Stomach smooth muscle (tissue), 2 donors: ENCODE data around the gene BTN1A1.

Experiments
- H3K27ac ChIP-seq: one replicate; pipeline ENCODE4 v1.7.0; 2013; ENCODE audit warnings: mild to moderate bottlenecking, low read length, inconsistent platforms
- H3K27me3 ChIP-seq, 2 donors: one replicate each; pipeline ENCODE4 v1.7.0; 2013; ENCODE audit warnings: low read length in 2 of 2; ENCODE audit not compliant: insufficient read depth in 2 of 2, control insufficient read depth in 1 of 2
- H3K36me3 ChIP-seq, 2 donors: one replicate each; pipeline ENCODE4 v1.7.0; 2013; ENCODE audit warnings: low read length in 2 of 2; ENCODE audit not compliant: control insufficient read depth in 2 of 2, insufficient read depth in 2 of 2
- H3K4me1 ChIP-seq: one replicate; pipeline ENCODE4 v1.7.0; 2013; ENCODE audit warnings: low read length; ENCODE audit not compliant: control insufficient read depth, insufficient read depth
- H3K4me3 ChIP-seq, 2 donors: one replicate each; pipeline ENCODE4 v1.7.0; 2013; ENCODE audit warnings: low read length in 2 of 2
- H3K9ac ChIP-seq, 2 donors: one replicate each; pipeline ENCODE4 v1.7.0; 2013; ENCODE audit warnings: low read length in 2 of 2, mild to moderate bottlenecking in 1 of 2
- H3K9me3 ChIP-seq, 2 donors: one replicate each; pipeline ENCODE4 v1.7.0; 2013; ENCODE audit warnings: low read length in 2 of 2; ENCODE audit not compliant: control insufficient read depth in 2 of 2
- donor health status: healthy.
- donor health status: Pancreatic carcinoma.

The BTN1A1 gene

DNA sequence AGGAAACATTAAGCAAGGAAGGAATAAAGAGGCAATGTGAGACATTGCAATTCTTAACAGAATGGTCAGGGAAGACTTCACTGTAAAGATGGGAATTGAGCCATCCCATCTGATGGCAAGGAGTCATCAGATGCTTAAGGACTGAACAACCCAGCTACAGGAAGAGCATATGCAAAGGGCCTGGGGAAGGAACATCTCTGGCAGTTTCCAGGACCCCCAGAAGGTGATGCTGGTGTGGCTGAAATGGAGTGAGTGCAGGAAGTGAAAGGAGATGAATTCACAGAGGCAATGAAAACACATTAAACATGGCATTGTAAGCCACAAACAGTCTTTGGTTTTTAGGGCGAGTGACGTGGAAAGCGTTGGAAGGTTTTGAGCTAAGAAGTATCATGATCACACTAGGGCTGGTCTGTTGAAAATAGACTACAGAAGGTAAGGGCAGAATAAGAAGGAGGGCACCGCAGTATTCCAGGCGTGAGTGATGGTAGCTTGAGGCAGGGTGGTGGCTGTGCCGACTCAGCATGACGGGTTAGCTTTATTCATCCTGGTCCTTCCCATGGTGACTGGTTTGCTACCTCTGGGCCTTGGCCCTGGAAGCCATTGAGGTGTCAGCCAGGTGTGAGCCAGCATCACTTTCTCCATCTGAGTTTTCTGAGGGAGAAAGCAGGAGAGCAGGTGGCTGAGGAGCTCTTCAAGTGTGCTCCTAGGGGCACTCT is 35.5 kb upstream of the BTN1A1 start:
- Histone ChIP-seq H3K27ac (no peak overlapping the region), H3K4me1 (peaks cover 19% of the 10 kb centered on the region), H3K36me3 (peaks cover 59 to 66% of the 10 kb centered on the region in 2 donors), H3K4me3 (no peak overlapping the region), H3K9ac (no peak overlapping the region), H3K9me3 (no peaks in the 10 kb centered on the region), H3K27me3 (no peaks in the 10 kb centered on the region)

GRCh38 chr6:26465776-26466175 is 34.3 kb upstream of the BTN1A1 start:
- Histone ChIP-seq H3K9ac (no peak overlapping the region), H3K9me3 (no peaks in the 10 kb centered on the region), H3K27ac (no peak overlapping the region), H3K4me1 (peaks cover 10% of the 10 kb centered on the region), H3K36me3 (peaks cover 57 to 65% of the 10 kb centered on the region in 2 donors), H3K27me3 (no peaks in the 10 kb centered on the region), H3K4me3 (no peak overlapping the region)

DNA sequence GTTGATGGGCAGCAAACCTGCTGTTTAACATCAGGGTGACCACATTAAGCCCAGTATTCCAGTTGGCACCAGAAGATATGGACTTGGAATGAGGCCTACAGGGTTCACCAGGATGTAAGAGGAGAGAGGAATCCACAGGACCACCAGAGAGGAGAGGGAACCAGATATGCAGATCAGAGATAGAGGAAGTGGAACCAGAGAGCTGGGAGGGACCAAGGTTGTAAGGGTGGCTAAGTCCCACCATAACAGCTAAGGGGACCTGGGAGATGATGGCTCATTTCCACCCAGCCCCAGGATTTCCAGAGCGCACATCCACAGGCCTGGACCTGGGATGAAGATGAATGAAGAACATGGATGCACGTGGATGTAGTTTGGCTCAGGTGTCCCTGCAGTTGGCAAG is 31.3 kb upstream of the BTN1A1 start:
- Histone ChIP-seq H3K9ac (no peak overlapping the region), H3K36me3 (peaks cover 43 to 47% of the 10 kb centered on the region in 2 donors), H3K4me3 (no peak overlapping the region), H3K4me1 (no peaks in the 10 kb centered on the region), H3K27ac (no peak overlapping the region), H3K27me3 (no peaks in the 10 kb centered on the region), H3K9me3 (no peaks in the 10 kb centered on the region)

GRCh38 chr6:26470643-26471042 is 29.5 kb upstream of the BTN1A1 start:
- no peak overlapping the region for H3K27ac ChIP-seq
- no peaks in the 10 kb centered on the region for H3K27me3 ChIP-seq
- no peak overlapping the region for H3K4me3 ChIP-seq
- H3K36me3 ChIP-seq: peaks cover 25 to 31% of the 10 kb centered on the region in 2 donors
- no peaks in the 10 kb centered on the region for H3K9me3 ChIP-seq
- H3K4me1 ChIP-seq: peaks cover 10% of the 10 kb centered on the region
- no peak overlapping the region for H3K9ac ChIP-seq

DNA sequence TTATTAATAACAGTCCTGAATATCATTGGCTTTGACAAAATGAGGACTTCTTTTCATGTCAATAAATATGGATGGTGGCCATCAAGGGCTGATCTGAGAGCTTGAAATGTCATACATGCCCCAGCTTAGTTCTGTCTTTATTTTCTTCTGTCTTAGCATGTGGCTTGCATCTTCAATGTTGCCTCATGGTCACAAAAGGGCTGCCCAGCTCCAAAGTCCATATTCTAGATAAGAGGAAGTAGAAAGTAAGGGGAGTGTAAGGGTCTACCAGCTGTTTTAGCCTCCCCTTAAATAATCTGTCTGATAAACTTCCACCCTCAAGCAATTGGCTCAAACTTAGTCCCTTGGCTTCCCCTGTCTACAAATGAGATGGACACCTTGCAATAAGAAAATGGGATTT is 28.1 kb upstream of the BTN1A1 start:
- no peak overlapping the region for H3K9ac ChIP-seq
- H3K27ac ChIP-seq: no peak overlapping the region
- peaks cover 14 to 17% of the 10 kb centered on the region in 2 donors for H3K36me3 ChIP-seq
- no peaks in the 10 kb centered on the region for H3K9me3 ChIP-seq
- no peaks in the 10 kb centered on the region for H3K27me3 ChIP-seq
- H3K4me3 ChIP-seq: no peak overlapping the region
- peaks cover 10% of the 10 kb centered on the region for H3K4me1 ChIP-seq

DNA sequence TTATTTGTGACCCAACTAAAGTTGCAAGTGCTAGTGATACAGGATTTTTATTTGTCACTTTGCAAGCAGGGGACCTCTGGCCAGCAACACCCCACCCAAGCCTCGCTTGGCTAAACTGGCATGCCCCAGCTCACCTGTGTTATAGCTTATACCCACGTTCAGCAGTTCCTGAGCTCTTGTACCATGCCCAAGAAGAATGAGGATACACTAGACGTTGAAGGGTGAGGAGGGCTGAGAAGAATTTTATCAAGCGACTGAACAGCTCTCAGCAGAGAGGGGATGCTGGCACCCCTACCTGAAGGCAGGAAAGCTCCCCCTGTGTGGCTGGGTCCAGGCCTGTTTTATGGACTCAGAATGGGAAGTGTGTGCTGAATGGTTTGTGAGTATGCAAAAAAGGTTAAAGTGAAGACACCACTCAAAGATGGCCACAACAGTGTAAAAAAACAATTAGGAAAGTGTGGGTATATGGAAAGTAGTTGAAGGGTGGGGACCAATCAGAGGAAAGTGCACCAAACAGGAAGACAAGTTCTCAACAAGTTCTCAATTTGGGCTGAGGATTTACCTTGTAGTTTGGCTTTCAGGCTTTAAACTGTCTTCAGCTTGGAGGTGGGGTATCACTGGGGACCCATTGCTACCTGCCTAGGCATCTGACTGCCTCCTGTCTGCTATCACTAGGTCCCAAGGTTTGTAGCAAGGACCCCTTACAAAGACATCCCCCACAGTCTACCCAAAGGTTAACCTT is 27.4 kb upstream of the BTN1A1 start:
- Histone ChIP-seq H3K27me3 (no peaks in the 10 kb centered on the region), H3K4me1 (peaks cover 10% of the 10 kb centered on the region), H3K9me3 (no peaks in the 10 kb centered on the region), H3K4me3 (no peak overlapping the region), H3K9ac (peak overlapping the region in 1 of 2 donors; percentile 90), H3K36me3 (peaks cover 12 to 14% of the 10 kb centered on the region in 2 donors), H3K27ac (no peak overlapping the region)

- peak overlapping the region; percentile 90 to 96 for H3K9ac ChIP-seq
- no peaks in the 10 kb centered on the region for H3K9me3 ChIP-seq
- H3K4me3 ChIP-seq: peak overlapping the region; percentile 77 to 78
- peak overlapping the region; percentile 97 for H3K27ac ChIP-seq
- H3K4me1 ChIP-seq: peaks cover 10% of the 10 kb centered on the region
- H3K36me3 ChIP-seq: peaks cover 7% of the 10 kb centered on the region in 2 donors
- H3K27me3 ChIP-seq: no peaks in the 10 kb centered on the region
These were observed 26.7 kb upstream of the BTN1A1 start for GRCh38 chr6:26473429-26473757.

DNA sequence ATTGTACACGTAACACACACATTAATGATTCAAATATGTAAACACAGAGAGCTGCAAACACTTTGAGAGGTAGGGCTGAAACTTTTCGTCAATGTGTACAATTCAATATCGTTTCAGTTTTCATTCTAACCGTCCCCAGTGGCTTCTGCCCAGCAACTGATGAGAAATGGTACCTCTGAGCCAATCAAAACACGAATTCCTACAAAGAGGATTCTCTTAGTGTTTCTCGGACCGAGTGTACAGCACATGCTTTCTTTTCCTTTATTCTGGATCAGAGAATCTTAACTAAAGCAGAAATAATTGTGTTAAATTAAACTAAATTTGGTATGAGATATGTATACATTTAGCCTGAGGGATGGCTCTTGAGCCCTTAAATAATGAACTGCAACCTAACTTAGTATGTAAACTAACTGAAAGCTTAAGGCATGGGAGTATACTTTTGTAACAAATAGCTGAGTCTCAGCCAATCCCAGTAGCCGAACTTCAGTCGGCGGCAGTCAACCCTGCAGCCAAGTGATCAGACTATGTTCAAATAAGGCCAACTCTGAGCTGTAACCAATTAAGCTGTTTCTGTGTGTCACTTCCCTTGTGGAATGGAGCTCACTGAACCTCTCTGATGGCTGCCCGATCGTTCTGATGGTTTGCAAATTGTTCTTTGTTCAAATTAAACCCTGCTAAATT is 26.2 kb upstream of the BTN1A1 start:
- H3K27ac ChIP-seq: peak overlapping the region; percentile 97
- peaks cover 2 to 3% of the 10 kb centered on the region in 2 donors for H3K36me3 ChIP-seq
- peak overlapping the region; percentile 77 to 78 for H3K4me3 ChIP-seq
- H3K9me3 ChIP-seq: no peaks in the 10 kb centered on the region
- no peaks in the 10 kb centered on the region for H3K27me3 ChIP-seq
- peak overlapping the region; percentile 90 to 96 for H3K9ac ChIP-seq
- peaks cover 10% of the 10 kb centered on the region for H3K4me1 ChIP-seq

- peak overlapping the region; percentile 90 to 96 for H3K9ac ChIP-seq
- H3K4me3 ChIP-seq: peak overlapping the region; percentile 77 to 78
- no peaks in the 10 kb centered on the region for H3K27me3 ChIP-seq
- H3K4me1 ChIP-seq: peaks cover 10% of the 10 kb centered on the region
- no peaks in the 10 kb centered on the region for H3K36me3 ChIP-seq
- H3K9me3 ChIP-seq: no peaks in the 10 kb centered on the region
- peak overlapping the region; percentile 97 for H3K27ac ChIP-seq
These were observed 25.6 kb upstream of the BTN1A1 start for GRCh38 chr6:26474439-26474881.

- H3K4me1 ChIP-seq: peaks cover 10% of the 10 kb centered on the region
- H3K36me3 ChIP-seq: no peaks in the 10 kb centered on the region
- H3K27ac ChIP-seq: no peak overlapping the region
- no peaks in the 10 kb centered on the region for H3K9me3 ChIP-seq
- H3K9ac ChIP-seq: no peak overlapping the region
- H3K27me3 ChIP-seq: no peaks in the 10 kb centered on the region
- H3K4me3 ChIP-seq: no peak overlapping the region
These were observed 24.0 kb upstream of the BTN1A1 start for GRCh38 chr6:26475823-26476729.
